GM18951 (cell line): Measurements from ENCODE around the gene KDM4B.

Experiments
- POLR2A ChIP-seq: IDR thresholded peaks from 4 replicates; pipeline ENCODE4 v1.6.1; 2011; ENCODE audit warnings: mild to moderate bottlenecking; ENCODE audit not compliant: insufficient read length, insufficient read depth; ENCODE audit errors: extremely low read depth
- in situ Hi-C: fragments of 300-500 bp; cut with MboI; formaldehyde crosslinking; loops from one replicate; pipeline ENCODE4 v1.12.0; 2022; ENCODE audit warnings: low sequenced_read_pairs, mixed read lengths, inconsistent platforms; ENCODE audit not compliant: unreplicated experiment

KDM4B gene

GRCh38 chr19:4985551-4985991 is 16.7 kb downstream of the KDM4B start:
- in situ Hi-C loops, result no loop called here

GRCh38 chr19:4986056-4986455 is 17.1 kb downstream of the KDM4B start:
- in situ Hi-C loops, result no loop called here
- no peak for TF ChIP-seq POLR2A

More at GRCh38 chr19:4985551-4985991, 16.7 kb downstream of the KDM4B start:
- no peak for TF ChIP-seq POLR2A

DNA sequence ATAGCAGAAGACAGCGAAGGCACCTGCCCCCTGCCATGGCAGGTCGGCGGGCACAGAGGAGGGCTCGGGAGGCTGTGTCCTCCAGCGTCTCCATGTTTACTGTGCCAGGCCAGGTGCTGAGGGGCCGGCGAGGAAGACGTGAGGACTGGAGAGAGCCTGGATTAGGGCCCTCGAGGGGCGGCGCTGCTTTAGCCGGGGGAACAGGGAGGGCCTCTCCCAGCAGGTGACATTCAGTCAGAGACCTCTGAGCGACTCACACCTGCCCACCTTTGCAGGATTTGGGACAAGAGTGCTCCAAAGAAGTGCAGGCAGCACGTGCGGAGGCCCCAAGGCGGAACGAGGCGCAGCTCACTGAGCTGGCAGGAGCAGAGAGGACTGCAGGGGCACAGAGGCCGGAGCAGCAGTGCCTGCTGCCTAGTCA is 17.6 kb downstream of the KDM4B start:
- in situ Hi-C loops, result no loop called here
- TF ChIP-seq POLR2A, result no peak

DNA sequence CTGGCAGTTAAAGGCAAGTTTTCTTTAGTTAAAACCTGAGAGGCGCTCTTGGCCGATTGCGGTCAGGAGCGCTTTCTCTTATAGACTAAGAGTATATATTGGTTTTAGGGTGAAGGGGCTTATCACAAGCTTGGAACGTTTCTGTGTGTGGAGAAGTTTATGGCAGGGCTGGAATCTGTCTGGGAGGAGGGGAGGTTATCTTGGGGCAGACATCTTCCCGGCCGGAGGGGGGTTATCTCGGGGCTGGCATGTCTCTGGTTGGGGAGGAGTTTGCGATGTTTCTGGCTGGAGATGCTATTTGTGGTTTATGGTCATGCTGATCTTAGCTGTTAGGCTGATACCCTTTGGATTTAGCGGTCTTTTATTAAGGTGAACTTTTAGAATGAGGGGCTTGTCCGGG is 18.3 kb downstream of the KDM4B start:
- TF ChIP-seq POLR2A, result no peak
- in situ Hi-C loops, result no loop called here

- no peak for TF ChIP-seq POLR2A
- in situ Hi-C loops, result no loop called here
Observed at GRCh38 chr19:4987692-4988370, 18.9 kb downstream of the KDM4B start.

DNA sequence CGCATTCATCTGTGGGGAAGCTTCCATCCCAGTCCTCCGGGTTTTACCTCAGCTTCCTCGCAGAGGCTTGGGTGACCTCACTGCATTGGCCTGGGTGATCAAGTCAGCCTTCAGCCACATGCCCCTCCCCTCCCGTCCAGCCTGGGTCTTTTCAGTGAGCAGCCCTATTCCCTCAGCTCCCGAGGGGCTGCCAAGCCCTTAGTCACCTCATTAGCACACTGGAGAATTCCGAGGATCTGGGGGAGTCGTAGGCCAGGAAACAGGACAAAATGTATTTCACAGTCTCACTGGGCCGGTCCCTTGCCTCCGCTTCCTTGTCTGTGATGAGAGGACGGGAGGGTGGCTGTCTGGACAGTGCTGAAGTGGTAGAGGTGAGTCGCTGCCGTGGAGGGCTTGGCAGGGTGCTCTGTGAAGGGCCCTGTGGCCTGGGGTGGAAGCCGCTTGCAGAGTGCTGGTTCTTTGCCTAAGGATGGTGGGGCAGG is 19.9 kb downstream of the KDM4B start:
- in situ Hi-C loops, result no loop called here
- TF ChIP-seq POLR2A, result no peak

DNA sequence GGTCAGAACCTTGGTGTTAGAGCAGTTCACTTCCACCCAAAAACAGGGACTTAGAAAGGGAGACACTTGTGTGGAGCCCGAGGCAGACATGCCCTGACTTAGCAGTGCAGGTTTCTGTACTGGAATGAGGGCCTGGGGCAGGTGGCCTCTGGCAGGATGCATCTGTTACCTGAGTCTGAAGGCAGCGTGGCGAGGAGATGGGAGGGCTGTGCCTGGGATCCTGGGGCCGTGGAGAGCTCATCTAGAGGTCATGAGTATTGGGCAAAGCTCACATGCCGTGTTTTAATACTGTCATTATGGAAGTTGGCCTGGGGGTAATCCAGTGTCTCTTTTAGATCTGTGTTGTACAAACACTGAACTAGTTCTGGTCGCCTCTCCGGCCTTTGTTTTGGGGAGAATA is 21.4 kb downstream of the KDM4B start:
- TF ChIP-seq POLR2A, result no peak
- in situ Hi-C loops, result no loop called here

DNA sequence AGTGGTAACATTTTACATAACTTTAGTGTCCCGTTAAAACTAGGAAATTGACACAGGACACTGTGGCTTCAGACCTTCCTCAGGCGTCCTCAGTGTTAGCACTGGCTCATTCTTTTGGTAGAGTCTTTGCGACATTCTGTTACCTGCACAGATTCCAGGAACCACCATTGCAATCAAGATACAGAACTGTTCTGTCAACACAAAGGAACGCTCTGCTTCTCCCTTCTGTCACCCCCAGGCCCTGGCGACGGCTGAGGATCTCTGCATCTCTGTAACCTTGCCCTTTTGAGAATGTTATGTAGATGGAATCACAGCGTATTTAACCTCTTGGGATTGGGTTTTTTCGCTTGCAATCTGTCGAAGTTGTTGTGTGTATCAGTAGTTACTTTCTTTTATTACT is 22.6 kb downstream of the KDM4B start:
- no peak for TF ChIP-seq POLR2A

DNA sequence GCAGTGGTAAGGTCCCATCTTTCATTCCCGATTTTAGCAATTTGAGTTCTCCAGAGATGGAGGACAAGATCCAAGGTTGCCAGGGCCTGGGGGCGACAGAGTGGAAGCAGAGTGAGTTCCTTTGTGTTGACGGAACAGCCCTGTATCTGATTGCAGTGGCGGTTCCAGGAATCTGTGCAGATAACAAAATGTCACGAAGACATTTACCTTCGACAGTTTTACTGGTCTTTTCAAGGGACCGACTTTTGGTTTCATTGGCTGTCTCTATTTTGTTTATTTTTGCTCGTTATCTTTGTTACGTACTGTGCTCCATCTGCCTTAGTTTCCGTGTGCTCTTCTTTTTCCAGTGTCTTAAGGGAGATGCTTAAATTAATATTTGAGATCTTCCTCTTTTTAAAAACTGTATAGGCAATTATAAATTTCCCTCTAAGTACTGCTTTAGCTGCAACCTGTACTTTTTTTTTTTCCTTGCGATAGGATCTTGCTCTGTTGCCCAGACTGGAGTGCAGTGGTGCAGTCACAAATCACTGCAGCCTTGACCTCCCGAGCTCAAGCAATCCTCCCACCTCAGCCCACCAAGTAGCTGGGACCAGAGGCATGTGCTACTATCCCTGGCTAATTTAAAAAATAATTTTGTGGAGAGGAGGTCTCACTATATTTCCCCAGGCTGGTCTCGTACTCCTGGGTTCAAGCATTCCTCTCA is 23.2 kb downstream of the KDM4B start:
- in situ Hi-C loops, result no loop called here
- TF ChIP-seq POLR2A, result no peak

More for the DNA sequence above, 22.6 kb downstream of the KDM4B start:
- in situ Hi-C loops, result no loop called here

DNA sequence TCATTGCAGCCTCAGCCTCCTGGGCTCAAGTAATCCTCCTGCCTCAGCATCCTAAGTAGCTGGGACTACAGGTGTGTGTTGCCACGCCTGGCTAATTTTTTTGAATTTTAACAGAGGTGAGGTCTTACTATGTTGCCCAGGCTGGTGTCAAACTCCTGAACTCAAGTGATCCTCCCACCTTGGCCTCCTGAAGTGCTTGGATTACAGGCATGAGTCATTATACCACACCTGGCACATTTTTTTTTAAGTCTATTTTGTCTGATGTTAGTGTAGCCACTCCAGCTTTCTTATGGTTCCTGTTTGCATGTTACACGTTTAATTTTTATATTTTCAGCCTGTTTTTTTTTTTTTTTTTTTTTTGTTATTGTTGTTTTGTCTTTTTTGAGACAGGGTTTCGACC is 24.8 kb downstream of the KDM4B start:
- in situ Hi-C loops, result no loop called here
- no peak for TF ChIP-seq POLR2A

- no peak for TF ChIP-seq POLR2A
- in situ Hi-C loops, result no loop called here
Observed at GRCh38 chr19:4996701-4997100, 27.8 kb downstream of the KDM4B start.

DNA sequence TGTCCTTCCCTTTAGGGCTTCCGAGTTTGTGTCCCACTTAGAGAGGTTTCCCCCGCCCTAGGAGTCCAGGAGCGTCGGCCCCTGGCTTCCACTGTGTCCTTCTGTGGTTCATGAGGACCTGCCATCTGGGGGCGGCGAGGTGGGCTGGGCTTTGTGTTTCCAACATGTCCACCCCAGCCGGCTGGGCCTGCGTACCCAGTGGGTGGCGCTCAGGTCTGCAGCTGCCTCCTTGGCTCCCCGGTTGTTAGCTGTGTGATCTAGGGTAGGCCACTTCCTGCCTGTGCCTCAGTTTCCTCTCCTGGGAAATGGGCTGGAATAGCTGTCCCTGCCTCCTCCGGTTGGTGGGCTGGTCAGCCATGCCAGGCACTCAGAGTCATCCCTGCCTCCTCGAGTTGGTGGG is 28.4 kb downstream of the KDM4B start:
- in situ Hi-C loops, result no loop called here
- TF ChIP-seq POLR2A, result no peak

DNA sequence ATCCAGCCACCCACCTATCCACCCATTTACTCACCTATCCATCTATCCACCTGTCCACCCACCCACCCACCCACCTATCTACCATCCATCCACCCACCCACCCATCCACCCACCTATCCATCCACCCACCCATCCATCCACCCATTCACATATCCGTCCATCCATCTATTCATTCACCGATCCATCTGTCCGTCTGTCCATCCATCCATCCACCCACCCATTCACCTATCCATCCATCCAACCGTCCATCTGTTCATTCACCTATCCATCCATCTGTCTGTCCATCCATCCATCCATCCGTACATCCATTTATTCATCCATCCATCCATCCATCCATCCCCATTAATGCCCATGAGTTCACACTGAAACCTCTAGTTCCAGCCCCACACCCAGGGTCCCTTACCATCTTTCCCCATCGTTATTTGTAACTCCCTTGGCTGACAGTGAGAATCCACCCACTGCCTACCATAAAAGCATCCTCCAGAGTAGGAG is 31.3 kb downstream of the KDM4B start:
- in situ Hi-C loops, result no loop called here
- TF ChIP-seq POLR2A, result no peak

GRCh38 chr19:5001615-5002014 is 32.7 kb downstream of the KDM4B start:
- in situ Hi-C loops, result no loop called here
- no peak for TF ChIP-seq POLR2A
